Activated T-cell treated with anti-CD3 and anti-CD28 coated beads, Interleukin-2, amount 50 U/mL, for 4 hours (primary cell): ENCODE data around the gene NAPA. TPM values are rescaled to one million over a fixed set of nuclear protein-coding genes. Genes with fewer than 3 reads are reported as not detected.

Source experiments
- ATAC-seq, 2 donors: fragments of 200-7000 bp; cut with Tn5 transposase; one replicate each; pipeline ENCODE4 v1.10.0; 2021
- DNase-seq: peaks from one replicate; pipeline ENCODE4 v3.0.0-alpha.2; 2020
- H3K27me3 Mint-ChIP-seq: one replicate; pipeline ENCODE4 v1.8.0; 2021; ENCODE audit warnings: low read depth, mixed read lengths
- H3K36me3 Mint-ChIP-seq: one replicate; pipeline ENCODE4 v1.8.0; 2022; ENCODE audit warnings: mixed read lengths; ENCODE audit not compliant: insufficient read depth
- H3K4me1 Mint-ChIP-seq: one replicate; pipeline ENCODE4 v1.8.0; 2021; ENCODE audit warnings: low read depth, mixed read lengths
- H3K4me3 Mint-ChIP-seq: one replicate; pipeline ENCODE4 v1.8.0; 2021; ENCODE audit warnings: mild to moderate bottlenecking, moderate library complexity, mixed read lengths
- H3K9me3 Mint-ChIP-seq: one replicate; pipeline ENCODE4 v1.8.0; 2021; ENCODE audit warnings: mixed read lengths
- total RNA-seq, 3 donors: library from RNA; stranded (reverse); gene quantifications; one replicate each; pipeline ENCODE4 v1.2.1, GENCODE V29; 2021

The NAPA gene
- total RNA-seq = 100 to 1,000 TPM in 2 of 3 donors, 10 to 100 TPM in 1; 94.5 to 106 (median 106) TPM

GRCh38 chr19:47514869-47515588, at the start of gene NAPA:
Gene NAPA (minus strand): TSS chr19:47515063. CDS start chr19:47514940, 123 bp downstream.
- no peaks in the 10 kb centered on the region for H3K9me3 Mint-ChIP-seq
- DNase-seq = peak; percentile 100
- peaks cover 84% of the 10 kb centered on the region for H3K4me1 Mint-ChIP-seq
- no peaks in the 10 kb centered on the region for H3K36me3 Mint-ChIP-seq
- no peaks in the 10 kb centered on the region for H3K27me3 Mint-ChIP-seq
- H3K4me3 Mint-ChIP-seq = peak within 1 kb of the TSS; percentile 99
- ATAC-seq = peak; percentile 95 to 97

- Mint-ChIP-seq H3K27me3 (no peaks in the 10 kb centered on the region), H3K9me3 (no peaks in the 10 kb centered on the region), H3K4me1 (no peaks in the 10 kb centered on the region), H3K36me3 (no peaks in the 10 kb centered on the region), H3K4me3 (no peak overlapping the region)
- DNase-seq (no peak), ATAC-seq (no peak)
Observed at GRCh38 chr19:47564081-47564480, 49.2 kb upstream of the NAPA start.

DNA sequence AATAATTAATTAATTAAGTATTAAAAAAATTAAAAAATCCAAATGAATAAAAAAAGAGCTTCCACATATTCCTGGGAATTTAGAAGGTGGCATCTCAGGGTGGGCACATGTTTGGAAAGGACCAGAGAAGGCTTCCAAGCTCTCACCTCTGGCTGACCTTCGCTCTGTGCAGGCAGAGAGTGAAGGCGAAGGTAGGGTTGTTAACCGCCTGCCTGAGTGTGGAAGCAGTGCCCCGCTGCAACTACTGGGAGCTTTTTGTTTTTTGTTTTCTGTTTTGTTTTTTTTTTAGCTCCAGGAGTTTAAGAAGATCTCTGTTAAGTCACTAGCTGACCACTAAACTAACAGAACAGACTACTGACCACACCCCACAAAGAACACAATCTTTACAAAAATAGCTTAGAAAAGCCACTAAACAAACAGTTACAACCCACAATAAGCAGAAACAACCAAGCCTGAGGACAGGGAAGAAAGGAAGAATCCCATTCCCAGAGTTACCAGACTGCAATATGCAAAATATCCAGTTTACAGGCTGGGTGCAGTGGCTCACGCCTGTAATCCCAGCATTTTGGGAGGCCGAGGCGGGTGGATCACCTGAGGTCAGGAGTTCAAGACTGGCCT, 46.7 kb upstream of the NAPA start:
- Mint-ChIP-seq H3K4me3 (no peak overlapping the region), H3K27me3 (no peaks in the 10 kb centered on the region)
- ATAC-seq = no peak

DNA sequence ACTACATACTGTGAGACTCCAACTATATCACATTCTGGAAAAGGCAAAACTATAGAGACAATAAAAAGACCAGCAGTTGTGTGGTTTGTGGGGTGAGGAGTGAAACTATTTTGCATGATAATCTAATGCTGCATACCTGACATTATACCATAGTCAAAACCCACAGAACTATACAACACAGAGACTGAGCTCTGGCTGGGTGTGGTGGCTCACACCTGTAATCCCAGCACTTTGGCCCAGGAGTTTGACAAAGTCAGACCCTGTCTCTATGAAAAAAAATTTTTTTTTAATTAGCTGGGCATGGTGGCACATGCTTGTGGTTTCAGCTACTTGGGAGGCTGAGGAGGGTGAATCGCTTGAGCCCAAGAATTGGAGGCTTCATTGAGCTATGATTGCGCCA, 46.1 kb upstream of the NAPA start:
- Mint-ChIP-seq H3K4me1 (no peaks in the 10 kb centered on the region), H3K4me3 (no peak overlapping the region), H3K36me3 (no peaks in the 10 kb centered on the region), H3K27me3 (no peaks in the 10 kb centered on the region), H3K9me3 (no peaks in the 10 kb centered on the region)
- no peak for ATAC-seq
- no peak for DNase-seq

More for the DNA sequence above, 46.7 kb upstream of the NAPA start:
- Mint-ChIP-seq H3K9me3 (no peaks in the 10 kb centered on the region), H3K4me1 (no peaks in the 10 kb centered on the region), H3K36me3 (no peaks in the 10 kb centered on the region)
- DNase-seq = no peak

DNA sequence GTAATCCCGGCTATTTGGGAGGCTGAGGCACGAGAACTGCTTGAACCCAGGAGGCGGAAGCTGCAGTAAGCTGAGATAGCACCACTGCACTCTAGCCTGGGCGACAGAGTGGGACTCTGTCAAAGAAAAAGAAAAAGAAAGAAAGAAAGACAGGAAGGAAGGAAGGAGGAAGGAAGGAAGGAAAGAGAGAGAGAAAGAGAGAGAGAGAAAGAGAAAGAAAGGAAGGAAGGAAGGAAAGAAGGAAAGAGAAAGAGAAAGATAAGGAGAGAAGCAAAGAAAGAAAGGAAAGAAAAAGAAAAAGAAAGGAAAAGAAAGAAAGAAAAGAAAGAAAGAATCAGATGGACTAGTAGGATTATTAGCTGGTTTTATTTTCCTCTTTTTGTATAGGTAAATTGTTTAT, 35.3 kb upstream of the NAPA start:
- no peak for DNase-seq
- Mint-ChIP-seq H3K36me3 (no peaks in the 10 kb centered on the region), H3K27me3 (peaks cover 3% of the 10 kb centered on the region), H3K9me3 (no peaks in the 10 kb centered on the region), H3K4me3 (no peak overlapping the region), H3K4me1 (no peaks in the 10 kb centered on the region)
- no peak for ATAC-seq

GRCh38 chr19:47549261-47549862, 34.5 kb upstream of the NAPA start:
- ATAC-seq = no peak
- no peaks in the 10 kb centered on the region for H3K4me1 Mint-ChIP-seq
- H3K4me3 Mint-ChIP-seq = no peak overlapping the region

DNA sequence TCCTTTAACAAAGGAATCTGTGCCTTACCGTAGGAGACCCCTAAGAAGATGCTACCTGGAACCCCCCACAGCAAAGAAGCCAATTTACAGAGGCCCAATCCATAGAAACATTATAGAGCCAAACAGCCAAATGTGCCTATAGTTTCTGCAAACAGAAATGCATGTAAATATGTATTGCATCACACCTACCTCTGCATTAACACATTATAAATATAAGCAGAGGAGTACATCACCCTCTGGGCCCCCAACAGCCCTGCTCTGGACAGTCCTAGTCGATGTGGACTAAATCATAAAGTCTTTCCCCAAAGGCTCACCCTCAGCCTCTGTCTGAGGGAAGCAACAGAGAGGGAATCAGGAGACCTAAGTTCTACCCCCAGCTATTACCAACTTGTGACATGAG, 32.3 kb upstream of the NAPA start:
- no peaks in the 10 kb centered on the region for H3K9me3 Mint-ChIP-seq
- no peaks in the 10 kb centered on the region for H3K4me1 Mint-ChIP-seq
- no peaks in the 10 kb centered on the region for H3K36me3 Mint-ChIP-seq
- no peak overlapping the region for H3K4me3 Mint-ChIP-seq
- no peak for DNase-seq
- peaks cover 15% of the 10 kb centered on the region for H3K27me3 Mint-ChIP-seq
- ATAC-seq = no peak

More at GRCh38 chr19:47549261-47549862, 34.5 kb upstream of the NAPA start:
- Mint-ChIP-seq H3K36me3 (no peaks in the 10 kb centered on the region), H3K27me3 (peaks cover 8% of the 10 kb centered on the region), H3K9me3 (no peaks in the 10 kb centered on the region)
- DNase-seq = no peak

DNA sequence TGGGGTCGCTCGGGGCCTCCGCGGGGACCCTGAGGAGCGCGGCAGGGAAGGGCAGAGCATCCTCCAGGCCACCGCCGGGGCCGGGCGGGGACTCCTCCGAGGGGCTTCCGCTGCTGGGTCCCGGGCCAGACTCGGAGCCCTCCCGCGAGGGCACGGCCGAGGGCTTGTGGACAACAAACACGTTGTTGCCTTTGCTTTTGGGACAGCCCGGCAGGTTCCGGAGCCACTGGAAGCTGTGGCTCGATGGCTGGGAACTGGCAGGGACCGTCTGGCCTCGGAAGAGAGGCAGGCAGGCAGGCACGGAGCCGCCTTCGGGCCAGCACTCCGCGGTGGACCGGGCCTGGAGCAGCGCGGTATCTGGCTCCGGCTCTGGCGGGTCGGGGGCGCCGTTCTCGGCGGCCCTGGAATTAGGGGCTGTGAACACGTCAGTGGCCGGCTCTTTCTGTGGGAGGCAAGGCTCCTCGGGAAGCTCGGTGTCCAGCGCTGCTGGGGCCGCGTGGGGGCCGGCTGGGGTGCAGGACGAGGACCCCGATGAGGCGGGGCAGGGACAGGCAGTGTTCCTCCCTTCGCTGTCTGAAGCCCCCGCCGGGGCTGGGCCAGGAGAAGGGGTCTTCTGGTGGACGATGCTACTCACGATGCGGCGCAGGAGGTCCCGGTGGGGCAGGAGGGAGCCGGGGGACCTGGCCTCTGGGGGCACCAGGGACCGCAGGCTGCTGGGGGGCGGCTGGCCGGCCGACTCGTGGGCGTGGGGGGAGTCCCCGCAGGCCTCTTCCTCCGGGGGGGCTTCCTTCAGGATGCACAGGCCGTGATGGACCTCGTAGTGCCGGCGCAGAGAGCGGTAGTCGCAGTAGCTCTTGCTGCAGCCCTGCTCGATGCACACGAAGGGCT, 30.4 kb upstream of the NAPA start:
- DNase-seq = no peak
- H3K36me3 Mint-ChIP-seq = no peaks in the 10 kb centered on the region
- ATAC-seq = peak; percentile 23 to 28
- no peak overlapping the region for H3K4me3 Mint-ChIP-seq
- no peaks in the 10 kb centered on the region for H3K9me3 Mint-ChIP-seq
- H3K27me3 Mint-ChIP-seq = peaks cover 15% of the 10 kb centered on the region
- H3K4me1 Mint-ChIP-seq = peaks cover 13% of the 10 kb centered on the region

- Mint-ChIP-seq H3K9me3 (no peaks in the 10 kb centered on the region), H3K4me1 (peaks cover 20% of the 10 kb centered on the region), H3K4me3 (no peak overlapping the region), H3K36me3 (no peaks in the 10 kb centered on the region), H3K27me3 (peaks cover 15% of the 10 kb centered on the region)
- no peak for DNase-seq
- ATAC-seq = no peak
Observed at GRCh38 chr19:47544476-47544875, 29.6 kb upstream of the NAPA start.

GRCh38 chr19:47544075-47544474, 29.2 kb upstream of the NAPA start:
- H3K4me3 Mint-ChIP-seq = no peak overlapping the region
- ATAC-seq (no peak), DNase-seq (no peak)
- peaks cover 15% of the 10 kb centered on the region for H3K27me3 Mint-ChIP-seq
- H3K4me1 Mint-ChIP-seq = peaks cover 20% of the 10 kb centered on the region
- no peaks in the 10 kb centered on the region for H3K36me3 Mint-ChIP-seq
- H3K9me3 Mint-ChIP-seq = no peaks in the 10 kb centered on the region

DNA sequence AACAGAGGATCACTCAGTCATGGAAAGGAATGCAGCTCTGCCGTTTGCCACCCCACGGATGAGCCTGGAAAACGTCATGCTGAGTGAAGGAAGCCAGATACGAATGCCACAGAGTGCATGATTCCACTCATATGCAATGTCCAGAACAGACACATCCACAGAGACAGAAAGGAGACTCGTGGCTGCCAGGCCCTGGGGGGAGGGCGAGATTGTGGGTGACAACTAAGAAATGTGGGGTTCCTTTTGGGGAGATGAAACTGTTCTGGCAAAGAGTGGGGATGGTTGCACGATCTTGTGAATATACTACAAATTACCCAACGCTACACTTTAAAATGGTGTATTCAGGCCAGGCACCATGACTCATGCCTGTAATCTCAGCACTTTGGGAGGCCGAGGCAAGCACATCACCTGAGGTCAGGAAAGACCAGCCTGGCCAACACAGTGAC, 27.2 kb upstream of the NAPA start:
- no peaks in the 10 kb centered on the region for H3K9me3 Mint-ChIP-seq
- peaks cover 15% of the 10 kb centered on the region for H3K27me3 Mint-ChIP-seq
- DNase-seq (no peak), ATAC-seq (no peak)
- peaks cover 20% of the 10 kb centered on the region for H3K4me1 Mint-ChIP-seq
- no peaks in the 10 kb centered on the region for H3K36me3 Mint-ChIP-seq
- no peak overlapping the region for H3K4me3 Mint-ChIP-seq

DNA sequence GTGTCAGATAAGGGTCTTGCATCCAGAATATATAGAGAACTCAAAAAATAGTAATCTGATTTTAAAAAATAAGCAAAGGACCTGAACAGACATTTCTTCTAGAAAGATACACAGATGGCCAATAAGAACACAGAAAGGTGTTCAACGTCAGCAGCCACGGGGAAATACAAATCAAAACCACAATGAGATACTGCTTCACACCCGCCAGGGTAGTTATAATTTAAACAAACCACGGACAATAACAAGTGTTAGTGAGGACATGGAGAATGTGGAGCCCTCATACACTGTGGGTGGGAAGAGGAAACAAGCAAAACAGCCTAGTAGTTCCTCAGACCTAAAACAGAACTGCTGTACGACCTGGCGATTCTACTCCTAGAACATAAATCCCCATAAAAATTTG, 26.7 kb upstream of the NAPA start:
- peaks cover 15% of the 10 kb centered on the region for H3K27me3 Mint-ChIP-seq
- H3K9me3 Mint-ChIP-seq = no peaks in the 10 kb centered on the region
- no peak for DNase-seq
- no peaks in the 10 kb centered on the region for H3K36me3 Mint-ChIP-seq
- H3K4me1 Mint-ChIP-seq = peaks cover 20% of the 10 kb centered on the region
- ATAC-seq = peak; percentile 86
- H3K4me3 Mint-ChIP-seq = peak overlapping the region; percentile 31

DNA sequence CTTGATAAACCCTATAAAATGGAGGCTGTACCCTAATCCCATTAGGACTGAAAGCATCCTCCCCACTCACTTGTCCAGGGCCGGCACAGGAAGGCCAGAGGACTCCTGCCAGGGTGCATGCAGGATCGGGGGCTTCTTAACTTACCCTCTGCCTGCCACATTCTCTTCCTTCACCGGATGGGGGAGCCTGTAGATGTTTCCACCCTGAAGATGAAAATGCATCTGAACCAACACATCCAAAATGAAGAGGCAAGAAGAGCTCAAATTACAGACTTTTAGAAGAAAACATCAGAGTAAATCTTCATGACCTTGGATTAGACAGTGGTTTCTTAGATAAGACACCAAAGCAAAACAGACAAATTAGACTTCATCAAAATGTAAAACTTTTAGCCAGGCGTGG, 25.9 kb upstream of the NAPA start:
- H3K4me3 Mint-ChIP-seq = no peak overlapping the region
- DNase-seq = no peak
- peaks cover 20% of the 10 kb centered on the region for H3K4me1 Mint-ChIP-seq

GRCh38 chr19:47539747-47540311, 25.0 kb upstream of the NAPA start:
- ATAC-seq (peak in 1 of 2 donors; percentile 23), DNase-seq (no peak)
- Mint-ChIP-seq H3K27me3 (peaks cover 14% of the 10 kb centered on the region), H3K4me3 (peak overlapping the region; percentile 35), H3K9me3 (peaks cover 4% of the 10 kb centered on the region), H3K4me1 (peaks cover 20% of the 10 kb centered on the region), H3K36me3 (no peaks in the 10 kb centered on the region)

More for the DNA sequence above, 25.9 kb upstream of the NAPA start:
- no peaks in the 10 kb centered on the region for H3K36me3 Mint-ChIP-seq
- ATAC-seq = no peak
- H3K27me3 Mint-ChIP-seq = peaks cover 12% of the 10 kb centered on the region
- no peaks in the 10 kb centered on the region for H3K9me3 Mint-ChIP-seq
